ENCODE data around the gene ZNF593.

ZNF593 gene

DNA sequence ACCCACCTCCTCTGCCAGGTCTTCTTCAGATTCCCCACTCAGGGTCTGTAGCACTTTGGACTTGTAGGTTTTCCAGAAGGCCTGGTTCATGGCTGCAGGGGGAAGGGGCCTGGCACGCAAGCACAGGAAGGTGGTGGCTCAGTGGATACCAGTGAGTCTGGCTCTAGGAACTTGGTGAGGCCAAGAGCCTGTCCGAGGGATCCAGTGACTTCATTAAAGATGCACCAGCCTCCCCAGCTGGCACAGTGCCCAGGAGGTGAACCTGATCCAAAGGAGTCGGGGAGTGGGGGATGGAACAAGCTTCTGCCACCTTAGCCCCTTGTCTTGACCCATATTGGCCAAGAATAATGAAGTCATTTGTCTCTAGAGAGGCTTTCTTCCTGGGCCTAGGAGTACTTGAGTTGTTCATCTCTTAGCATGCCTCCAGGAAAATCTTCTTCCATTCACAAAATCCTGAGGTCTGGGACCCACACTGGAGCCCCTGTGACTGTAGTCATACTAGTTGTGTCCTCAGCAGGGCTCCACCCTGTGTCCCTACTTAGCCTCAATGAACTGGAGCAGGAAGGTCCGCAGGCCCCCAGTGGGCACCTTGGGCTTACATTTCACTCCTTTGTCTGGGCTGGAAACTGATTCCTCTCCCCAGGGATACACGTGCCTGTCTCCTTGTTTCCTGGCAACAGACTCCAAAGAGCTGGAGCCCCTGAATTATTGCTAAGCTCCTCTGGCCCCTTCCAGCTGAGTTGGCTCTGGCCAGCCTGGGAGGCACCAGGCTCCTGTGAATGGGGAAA, 1.1 kb upstream of the ZNF593 start, which contains the start of gene C1orf232:
C1orf232 (minus strand) TSS at position 554 of the 788 bp plus-strand sequence; CDS start at position 90, 464 bp downstream.
- peak; percentile 59 for DNase-seq (ENCODE audit: low spot score)

DNA sequence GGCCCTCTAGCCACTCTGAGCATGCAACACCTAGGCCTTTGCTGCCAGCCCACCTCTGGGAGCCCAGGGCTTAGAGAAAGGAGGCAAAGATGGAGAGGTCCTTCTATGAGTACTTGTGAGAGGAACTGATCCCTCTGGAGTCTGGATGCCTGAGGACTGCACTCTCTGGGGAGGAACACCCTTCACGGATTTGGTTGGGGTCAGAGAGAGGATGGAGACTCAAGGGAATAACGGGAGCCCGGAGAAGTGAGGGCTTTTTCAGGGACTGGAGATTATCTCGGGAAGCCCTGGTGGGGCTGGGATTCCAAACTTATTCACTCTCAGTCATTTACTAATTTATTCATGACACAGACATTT, 532 bp upstream of the ZNF593 start:
- DNase-seq (ENCODE audit: low spot score): no peak

DNA sequence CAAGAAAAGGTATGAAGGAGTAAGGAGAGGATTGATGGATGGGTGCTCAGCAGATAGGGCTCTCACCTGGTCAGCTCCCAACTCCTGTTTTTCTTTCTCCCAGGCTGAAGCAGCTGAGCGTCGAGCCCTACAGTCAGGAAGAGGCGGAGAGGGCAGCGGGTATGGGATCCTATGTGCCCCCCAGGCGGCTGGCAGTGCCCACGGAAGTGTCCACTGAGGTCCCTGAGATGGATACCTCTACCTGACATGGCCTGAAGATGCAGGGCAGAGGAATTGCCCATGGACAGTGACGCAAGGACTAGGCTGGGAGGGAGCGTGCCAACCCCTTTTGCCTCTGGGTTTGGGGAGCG, 739 bp downstream of the ZNF593 start:
- DNase-seq (ENCODE audit: low spot score): no peak

DNA sequence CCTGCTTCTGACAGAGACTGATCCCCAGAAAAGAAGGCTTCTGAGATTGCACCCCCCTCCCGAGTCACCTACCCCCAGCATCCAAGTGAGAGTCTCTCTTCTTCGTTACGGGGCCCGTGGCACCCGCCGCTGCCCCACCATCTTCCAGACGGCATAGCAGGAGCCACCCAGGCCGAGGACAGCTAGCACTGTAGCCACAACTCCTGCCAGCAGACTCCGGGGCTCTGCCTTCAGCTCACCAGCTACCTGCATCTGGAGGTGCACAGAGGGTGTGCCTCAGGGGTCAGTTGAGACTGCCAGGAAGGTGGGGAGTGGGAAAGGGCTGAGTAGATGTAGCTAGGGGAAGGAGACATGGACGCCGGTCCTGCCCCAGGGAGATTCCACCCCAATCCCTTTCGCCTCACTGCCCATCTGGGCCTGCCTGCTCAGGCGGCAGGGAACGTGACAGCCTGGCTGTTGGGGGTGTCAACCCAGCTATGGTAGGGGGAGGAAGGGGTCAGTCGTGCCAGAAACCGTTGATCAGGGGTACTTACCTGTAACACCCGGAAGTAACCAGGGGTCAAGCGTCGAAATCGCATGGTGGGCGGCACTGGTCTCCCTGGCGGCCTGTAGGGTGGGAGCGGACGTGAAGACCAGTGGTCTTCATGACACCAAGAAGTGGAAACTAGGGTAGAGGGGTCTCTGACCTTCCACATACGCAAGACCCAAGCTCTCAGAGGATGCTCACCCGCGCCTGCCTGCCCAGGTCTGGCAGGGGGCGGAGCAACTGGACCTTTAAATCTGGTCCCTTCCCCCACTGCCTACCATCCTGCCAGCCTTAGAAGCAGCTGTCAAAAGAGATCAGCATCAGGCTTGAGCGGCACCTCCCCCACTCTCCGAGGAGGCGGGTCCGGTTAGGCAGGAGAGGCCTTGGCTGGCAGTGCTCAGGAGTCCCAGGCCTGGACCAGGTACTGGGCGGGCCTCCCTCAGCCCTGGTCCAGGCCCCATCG, 1.7 kb downstream of the ZNF593 start, which contains the start of gene ZNF593OS:
ZNF593OS (minus strand) TSS at position 749 of the 989 bp plus-strand sequence; CDS start at position 578, 171 bp downstream.
- no peak for DNase-seq (ENCODE audit: low spot score)

DNA sequence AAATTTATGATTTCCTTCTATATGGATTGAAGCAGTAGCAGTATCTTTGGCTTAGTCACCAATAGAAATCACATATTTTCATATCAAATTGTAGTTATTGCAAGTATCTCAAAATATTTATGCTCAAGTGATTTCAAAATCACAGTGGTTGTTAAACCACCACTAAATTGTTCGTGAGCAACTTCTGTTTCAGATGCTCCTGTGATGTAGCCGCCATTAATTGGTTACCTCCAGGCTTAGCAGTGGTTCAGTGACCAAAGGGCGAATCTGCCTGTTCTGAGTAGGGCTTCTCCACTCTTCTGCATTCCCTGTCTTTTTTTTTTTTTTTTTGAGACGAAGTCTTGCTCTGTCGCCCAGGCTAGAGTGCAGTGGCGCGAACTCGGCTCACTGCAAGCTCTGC, 5.6 kb downstream of the ZNF593 start:
- DNase-seq (ENCODE audit: low spot score): no peak

DNA sequence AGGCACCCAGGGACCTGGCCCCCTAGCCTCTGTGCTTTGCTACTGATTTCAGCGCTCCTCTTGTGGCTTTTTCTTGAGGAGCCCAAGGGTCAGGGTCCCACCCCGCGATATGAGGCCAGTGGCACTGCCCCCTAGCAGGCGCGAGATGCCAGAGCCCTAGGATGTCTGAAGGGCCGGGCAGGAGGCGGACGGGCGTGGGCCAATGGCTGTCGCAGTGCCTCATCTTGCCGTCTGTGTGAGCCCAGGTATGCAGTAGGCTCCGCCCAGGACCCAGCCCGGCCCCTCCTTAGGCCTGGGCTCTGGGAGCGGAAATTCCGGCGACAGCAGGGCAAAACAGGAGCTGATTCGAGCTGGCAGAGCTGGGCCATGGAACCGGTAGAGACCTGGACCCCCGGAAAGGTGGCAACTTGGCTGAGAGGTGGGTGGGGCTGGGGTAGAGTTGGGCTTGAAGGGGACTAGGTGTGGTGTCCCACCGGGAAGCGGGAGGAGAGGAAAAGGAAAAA, 7.5 kb downstream of the ZNF593 start, which contains the start of gene CNKSR1:
CNKSR1 (plus strand) TSS at position 310 of the 503 bp plus-strand sequence; CDS start at position 367, 57 bp downstream.
- no peak for DNase-seq (ENCODE audit: low spot score)

DNA sequence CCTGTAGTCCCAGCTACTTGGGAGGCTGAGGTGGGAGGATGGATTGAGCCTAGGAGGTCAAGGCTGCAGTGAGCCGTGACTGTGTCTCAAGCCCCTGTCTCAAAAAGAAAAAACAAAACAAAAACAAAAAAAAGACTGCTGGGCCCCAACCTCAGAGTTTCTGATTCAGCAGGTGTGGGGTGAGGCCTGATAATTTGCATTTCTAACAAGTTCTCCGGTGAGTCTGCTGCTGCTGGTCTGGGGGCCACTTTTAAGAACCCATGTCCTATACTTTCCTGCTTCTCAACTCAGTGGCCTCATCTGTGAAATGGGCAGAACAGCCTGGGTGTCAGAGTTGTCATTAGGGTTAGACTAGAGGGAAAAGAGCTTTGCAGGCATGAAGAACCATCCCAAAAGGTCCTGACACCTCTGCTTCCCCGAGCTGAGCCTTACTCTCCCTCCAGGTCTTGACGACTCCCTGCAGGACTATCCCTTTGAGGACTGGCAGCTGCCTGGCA, 10.3 kb downstream of the ZNF593 start:
- no peak for DNase-seq (ENCODE audit: low spot score)

DNA sequence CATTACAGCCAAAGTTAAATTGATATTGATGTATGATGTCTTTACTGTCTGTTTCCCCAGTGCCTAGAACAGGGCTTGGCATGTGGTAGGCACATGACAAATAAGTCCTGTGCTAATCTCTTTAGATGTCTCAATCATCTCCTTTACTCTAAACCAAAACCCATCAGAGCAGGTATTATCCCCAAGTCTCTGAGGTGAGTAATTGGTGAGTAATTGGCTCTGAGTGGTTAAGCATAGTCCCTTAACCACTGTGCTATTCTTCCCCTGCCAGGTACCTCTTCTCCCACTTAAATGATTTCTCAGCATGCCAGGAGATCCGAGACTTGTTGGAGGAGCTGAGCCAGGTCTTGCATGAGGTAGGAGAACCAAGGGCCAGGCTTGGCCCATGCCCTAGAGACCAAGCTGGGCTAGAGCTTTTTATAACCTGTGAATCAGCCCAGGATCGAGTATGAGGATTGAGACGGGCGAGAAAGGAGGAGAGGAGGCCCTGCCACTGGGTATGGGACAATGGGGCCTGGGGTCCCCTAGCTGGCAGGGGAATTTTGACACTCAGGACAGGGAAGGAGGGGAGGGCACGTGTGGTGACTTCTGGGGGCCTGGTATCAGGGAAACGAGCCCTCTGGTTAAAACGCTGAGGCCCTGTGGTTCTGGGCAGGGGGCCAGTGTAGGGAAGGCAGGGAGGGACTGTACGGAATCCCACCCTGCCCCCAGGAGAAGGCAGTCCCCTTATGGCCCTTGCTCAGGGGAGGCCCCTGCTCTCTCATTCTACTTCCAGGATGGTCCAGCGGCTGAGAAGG, 12.1 kb downstream of the ZNF593 start:
- no peak for DNase-seq (ENCODE audit: low spot score)

DNA sequence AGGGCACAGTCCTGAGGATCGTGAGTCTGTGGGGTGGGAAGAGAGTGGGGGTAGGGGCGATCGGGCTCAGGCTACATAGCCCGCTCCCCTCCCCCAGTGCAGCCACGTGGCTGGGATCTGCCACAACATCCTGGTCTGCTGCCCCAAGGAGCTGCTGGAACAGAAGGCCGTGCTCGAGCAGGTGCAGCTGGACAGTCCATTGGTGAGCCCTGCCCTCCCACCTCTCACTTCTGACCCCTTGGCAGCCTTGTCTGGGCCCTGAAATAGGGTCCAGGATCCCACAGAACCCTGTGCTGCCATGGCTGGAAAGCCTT, 12.6 kb downstream of the ZNF593 start:
- DNase-seq (ENCODE audit: low spot score): no peak

DNA sequence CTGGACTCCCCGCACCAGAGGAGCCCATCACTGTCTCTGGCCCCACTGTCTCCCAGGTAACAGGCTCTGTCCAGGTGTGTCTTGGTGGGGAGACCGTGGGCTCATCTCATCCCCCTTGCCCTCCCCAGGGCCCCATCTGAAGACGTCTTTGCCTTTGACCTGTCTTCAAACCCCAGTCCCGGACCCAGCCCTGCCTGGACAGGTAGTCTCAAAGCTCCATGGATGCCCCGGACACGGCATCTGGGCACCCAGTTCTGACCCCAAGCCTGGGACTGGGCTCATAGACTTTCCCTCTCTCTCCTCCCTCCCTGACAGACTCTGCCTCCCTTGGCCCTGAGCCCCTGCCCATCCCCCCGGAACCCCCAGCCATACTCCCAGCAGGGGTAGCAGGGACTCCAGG, 14.4 kb downstream of the ZNF593 start:
- DNase-seq (ENCODE audit: low spot score): no peak

DNA sequence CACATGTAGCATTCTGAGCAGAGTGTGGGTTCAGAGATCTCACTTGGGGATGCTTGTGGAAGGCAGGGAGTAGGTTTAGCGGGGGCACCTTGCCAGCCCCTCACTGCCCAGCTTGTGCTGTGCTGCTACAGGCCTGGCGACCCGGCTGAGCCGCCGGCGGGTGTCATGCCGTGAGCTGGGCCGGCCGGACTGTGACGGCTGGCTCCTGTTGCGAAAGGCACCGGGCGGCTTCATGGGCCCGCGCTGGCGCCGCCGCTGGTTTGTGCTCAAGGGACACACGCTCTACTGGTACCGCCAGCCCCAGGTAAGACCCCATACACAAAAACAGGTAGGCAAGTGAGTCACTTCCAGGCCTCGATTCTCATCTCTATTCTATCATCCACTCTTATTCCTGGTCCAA, 15.2 kb downstream of the ZNF593 start:
- no peak for DNase-seq (ENCODE audit: low spot score)

DNA sequence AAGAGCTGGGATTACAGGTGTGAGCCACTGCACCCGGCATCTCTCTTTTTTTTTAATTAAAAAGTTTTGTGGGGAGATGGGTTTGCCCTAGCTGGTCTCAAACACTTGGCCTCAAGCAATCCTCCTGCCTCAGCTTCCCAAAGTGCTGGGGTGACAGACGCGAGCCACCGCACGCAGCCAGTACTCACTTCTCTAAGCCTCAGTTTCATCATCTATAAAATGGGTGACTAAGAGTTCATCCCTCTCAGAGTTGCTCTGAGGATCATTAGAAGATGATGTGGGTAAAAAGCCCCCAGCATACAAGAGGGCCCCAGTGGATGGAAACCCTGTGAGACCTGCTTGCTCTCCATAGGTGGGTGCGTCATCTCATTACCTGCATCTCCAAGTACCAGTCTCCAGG, 18.2 kb downstream of the ZNF593 start:
- no peak for DNase-seq (ENCODE audit: low spot score)

DNA sequence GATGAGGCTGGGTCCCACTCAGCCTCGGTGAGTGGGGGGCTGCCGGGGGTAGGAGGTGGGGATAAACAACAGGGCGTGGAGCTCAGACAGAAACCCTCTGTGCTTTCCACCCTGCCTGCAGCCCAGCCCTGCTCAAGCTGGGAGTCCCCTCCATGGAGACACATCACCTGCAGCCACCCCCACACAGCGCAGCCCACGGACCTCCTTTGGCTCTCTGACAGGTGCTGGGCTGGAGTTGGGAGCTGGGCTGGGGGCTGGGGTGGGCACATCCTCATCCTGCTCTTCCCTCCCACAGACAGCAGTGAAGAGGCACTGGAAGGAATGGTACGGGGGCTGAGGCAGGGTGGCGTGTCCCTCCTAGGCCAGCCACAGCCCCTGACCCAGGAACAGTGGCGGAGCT, 18.8 kb downstream of the ZNF593 start:
- no peak for DNase-seq (ENCODE audit: low spot score)

DNA sequence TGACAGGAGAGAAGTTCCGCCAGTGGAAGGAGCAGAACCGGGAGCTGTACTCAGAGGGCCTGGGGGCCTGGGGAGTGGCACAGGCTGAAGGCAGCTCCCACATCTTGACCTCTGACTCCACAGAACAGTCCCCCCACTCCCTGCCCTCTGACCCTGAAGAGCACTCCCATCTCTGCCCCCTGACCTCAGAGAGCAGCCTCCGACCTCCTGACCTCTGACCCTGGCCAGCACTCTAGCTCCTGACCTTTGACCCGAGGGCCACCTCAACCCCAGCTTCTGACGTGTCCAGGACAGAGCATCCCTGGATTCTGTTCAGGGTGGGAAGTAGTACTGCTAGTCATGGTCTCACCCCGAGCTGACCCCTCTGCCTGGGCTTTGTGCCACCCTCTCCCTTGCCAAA, 19.6 kb downstream of the ZNF593 start:
- no peak for DNase-seq (ENCODE audit: low spot score)

DNA sequence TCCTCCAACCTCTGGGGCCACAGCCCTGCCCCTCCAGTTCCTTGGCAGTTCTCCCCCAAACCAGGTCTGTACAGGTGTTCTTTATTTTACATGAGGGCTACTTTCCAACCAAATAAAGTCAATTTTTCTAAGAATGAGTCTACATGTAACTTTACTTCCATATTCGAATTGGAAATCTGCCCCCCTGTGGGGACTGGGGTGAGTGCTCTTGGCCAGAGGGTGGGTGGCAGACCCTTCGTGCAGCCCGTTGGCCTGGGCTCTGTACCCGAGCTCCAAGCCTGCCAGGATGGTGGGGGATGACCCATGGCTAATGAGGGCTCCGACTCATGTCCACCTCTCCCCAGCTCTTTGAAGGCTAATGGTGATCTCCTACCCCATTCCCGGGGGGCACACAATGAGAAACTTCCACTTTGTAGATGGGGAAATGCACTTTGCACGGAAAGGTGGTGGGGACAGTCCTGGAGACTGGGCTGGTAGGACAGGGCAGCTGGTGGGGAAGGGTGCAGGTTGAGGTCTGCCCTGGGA, 20.1 kb downstream of the ZNF593 start:
- DNase-seq (ENCODE audit: low spot score): no peak

DNA sequence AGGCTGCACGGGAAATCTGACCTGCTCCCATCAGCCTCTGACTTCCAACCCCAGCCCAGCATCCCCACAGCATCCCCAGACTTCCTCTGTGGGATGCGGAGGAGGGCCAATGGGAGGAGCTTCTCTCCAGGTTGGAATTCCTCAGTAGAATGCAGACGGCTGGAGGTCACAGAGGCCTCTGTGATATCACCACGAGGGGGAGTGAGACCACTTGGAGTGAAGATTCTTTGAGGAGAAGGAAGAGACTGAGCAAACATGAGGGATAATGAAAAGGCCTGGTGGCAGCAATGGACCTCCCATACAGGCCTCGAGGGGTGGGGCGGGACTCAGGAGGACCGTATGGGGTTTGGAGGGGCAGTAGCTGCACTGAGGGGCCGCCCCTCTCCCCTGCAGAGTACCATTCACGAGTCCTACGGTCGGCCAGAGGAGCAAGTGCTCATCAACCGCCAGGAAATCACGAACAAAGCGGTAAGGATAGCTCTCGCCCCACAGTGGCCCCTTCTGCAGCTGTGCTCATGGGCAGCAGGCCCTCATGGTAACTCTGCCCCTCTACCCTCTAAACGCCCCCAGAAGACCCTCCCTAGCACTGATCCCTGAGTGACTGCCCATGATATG, 20.8 kb downstream of the ZNF593 start, which contains the start of gene CATSPER4:
CATSPER4 (plus strand) TSS at position 230 of the 615 bp plus-strand sequence; CDS start at position 256, 26 bp downstream.
- DNase-seq (ENCODE audit: low spot score): peak; percentile 85

DNA sequence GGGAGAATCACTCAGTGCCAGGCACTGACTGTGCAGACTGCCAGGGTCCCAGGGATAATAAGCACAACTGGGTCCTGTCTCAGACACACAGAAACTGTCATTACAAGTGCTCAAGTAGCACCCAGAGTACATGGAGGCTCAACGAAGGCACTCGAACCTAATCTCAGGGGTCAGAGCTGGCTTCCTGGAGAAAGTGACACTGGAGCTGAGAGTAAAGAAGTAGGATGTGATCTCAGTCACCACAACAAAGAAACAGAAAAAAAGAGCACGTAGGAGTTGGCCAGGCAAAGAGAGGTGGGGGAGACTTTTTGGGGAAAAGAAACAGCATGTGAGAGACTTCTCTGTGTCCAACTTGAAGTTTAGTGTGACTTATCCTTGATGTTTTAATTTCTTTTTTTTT, 22.0 kb downstream of the ZNF593 start:
- no peak for DNase-seq (ENCODE audit: low spot score)

DNA sequence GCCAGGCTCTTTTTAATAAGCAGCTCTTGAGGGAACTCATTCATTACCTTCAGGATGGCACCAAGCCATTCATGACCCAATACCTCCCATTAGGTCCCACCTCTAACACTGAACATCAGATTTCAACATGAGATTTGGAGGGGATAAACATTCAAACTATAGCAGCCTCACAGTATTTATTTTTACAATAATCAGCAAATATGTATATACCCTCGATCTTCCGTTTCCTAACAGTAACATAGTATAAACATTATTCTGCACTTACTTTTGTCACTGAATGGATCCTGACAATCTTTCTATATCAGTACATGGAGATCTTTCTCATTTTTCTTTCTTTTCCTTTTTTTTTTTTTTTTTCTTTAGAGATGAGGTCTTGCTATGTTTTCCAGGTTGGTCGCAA, 26.1 kb downstream of the ZNF593 start:
- no peak for DNase-seq (ENCODE audit: low spot score)

DNA sequence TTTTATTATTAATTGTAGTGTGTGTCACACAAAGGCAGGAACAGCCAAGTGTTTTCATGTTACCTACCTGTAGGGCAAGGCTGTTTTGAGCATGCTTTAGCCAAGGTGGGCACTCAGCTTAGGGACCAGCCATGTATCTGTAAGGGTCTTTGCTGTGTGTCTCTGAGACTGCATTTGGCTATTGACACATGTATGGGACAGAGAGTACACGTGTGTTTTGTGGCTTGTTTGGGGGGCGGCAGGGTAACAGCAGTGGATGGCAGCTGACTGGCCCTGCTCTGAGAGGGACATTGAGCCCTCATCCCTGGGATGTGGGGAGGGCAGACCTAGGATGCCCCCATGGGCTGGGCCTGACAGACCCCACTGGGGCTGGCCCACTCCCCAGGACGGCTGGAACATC, 27.6 kb downstream of the ZNF593 start:
- no peak for DNase-seq (ENCODE audit: low spot score)

DNA sequence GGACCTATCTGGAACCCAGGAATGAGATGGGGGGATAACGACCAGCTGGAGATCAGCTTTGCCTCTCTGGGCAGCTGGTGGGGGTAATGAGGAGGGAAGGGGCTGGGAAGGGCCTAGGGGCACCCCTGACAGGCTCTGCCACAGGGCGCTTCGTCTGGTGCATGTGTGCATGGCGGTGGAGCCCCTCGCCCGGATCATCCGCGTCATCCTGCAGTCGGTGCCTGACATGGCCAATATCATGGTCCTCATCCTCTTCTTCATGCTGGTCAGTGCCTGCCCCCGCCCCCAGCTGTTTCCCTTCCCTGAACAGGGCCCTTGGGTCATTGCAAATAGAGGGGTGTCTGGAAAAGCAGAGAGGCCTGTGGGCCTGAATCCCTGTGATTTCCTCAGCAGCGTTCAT, 28.1 kb downstream of the ZNF593 start:
- DNase-seq (ENCODE audit: low spot score): no peak

DNA sequence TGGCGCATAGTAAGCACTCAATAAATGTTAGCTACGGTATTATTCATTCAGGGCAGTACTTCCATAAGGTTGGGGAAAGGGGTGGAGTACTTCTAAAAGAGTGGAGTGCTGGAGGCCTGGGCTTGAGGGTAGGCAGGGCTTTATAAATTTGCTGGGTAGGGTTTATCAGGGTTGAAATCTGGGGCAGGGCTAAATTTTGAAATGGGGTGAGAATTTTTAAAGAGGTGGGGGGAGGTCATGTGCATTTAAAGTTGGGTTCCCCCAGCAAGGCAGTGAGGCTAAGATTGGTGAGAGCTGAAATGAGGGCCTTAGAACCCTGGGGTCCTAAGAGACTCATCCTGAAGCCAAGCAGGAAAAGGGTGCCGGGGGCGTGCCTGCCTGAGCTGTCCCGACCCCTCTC, 30.7 kb downstream of the ZNF593 start:
- no peak for DNase-seq (ENCODE audit: low spot score)

Data from SK-N-DZ (cell line).